ENCODE data around the gene SLC12A2.

The SLC12A2 gene

GRCh38 chr5:128099944-128100343, 16.4 kb downstream of the SLC12A2 start:
- no peak for DNase-seq

GRCh38 chr5:128100860-128101557, 17.4 kb downstream of the SLC12A2 start:
- DNase-seq, result no peak

- no peak for DNase-seq
These were observed 18.1 kb downstream of the SLC12A2 start for GRCh38 chr5:128101676-128102075.

GRCh38 chr5:128105203-128105602, 21.6 kb downstream of the SLC12A2 start:
- no peak for DNase-seq

- no peak for DNase-seq
These were observed 25.6 kb downstream of the SLC12A2 start for GRCh38 chr5:128109138-128109537.

- DNase-seq, result no peak
These were observed 26.2 kb downstream of the SLC12A2 start for GRCh38 chr5:128109766-128110165.

- no peak for DNase-seq
These were observed 28.4 kb downstream of the SLC12A2 start for GRCh38 chr5:128111818-128112448.

GRCh38 chr5:128116445-128116844, 32.9 kb downstream of the SLC12A2 start:
- no peak for DNase-seq

- DNase-seq, result no peak
These were observed 34.6 kb downstream of the SLC12A2 start for GRCh38 chr5:128118214-128118613.

GRCh38 chr5:128121651-128122050, 38.1 kb downstream of the SLC12A2 start:
- DNase-seq, result no peak

- no peak for DNase-seq
These were observed 40.4 kb downstream of the SLC12A2 start for GRCh38 chr5:128123936-128124335.

GRCh38 chr5:128126241-128126640, 42.7 kb downstream of the SLC12A2 start:
- DNase-seq, result no peak

- DNase-seq, result no peak
These were observed 48.9 kb downstream of the SLC12A2 start for GRCh38 chr5:128132499-128132898.

GRCh38 chr5:128135286-128135685, 51.7 kb downstream of the SLC12A2 start:
- no peak for DNase-seq

- DNase-seq, result no peak
These were observed 60.3 kb downstream of the SLC12A2 start for GRCh38 chr5:128143911-128144310.

GRCh38 chr5:128144491-128144890, 60.9 kb downstream of the SLC12A2 start:
- DNase-seq, result no peak

GRCh38 chr5:128146671-128147070, 63.1 kb downstream of the SLC12A2 start:
- no peak for DNase-seq

GRCh38 chr5:128154943-128155342, 71.4 kb downstream of the SLC12A2 start:
- DNase-seq, result no peak

- no peak for DNase-seq
These were observed 72.2 kb downstream of the SLC12A2 start for GRCh38 chr5:128155776-128156175.

GRCh38 chr5:128156521-128156920, 73.0 kb downstream of the SLC12A2 start:
- no peak for DNase-seq

GRCh38 chr5:128158342-128158741, 74.8 kb downstream of the SLC12A2 start:
- DNase-seq, result no peak

- no peak for DNase-seq
These were observed 80.4 kb downstream of the SLC12A2 start for GRCh38 chr5:128163991-128164390.

- DNase-seq, result no peak
These were observed 85.9 kb downstream of the SLC12A2 start for GRCh38 chr5:128169401-128170017.

- DNase-seq, result no peak
These were observed 88.5 kb downstream of the SLC12A2 start for GRCh38 chr5:128172102-128172501.

Data from activated CD4-positive, alpha-beta T cell treated with anti-CD3 and anti-CD28 coated beads for 4 hours (primary cell).